ENCODE data around the gene LRRC15. TPM values are rescaled to one million over a fixed set of nuclear protein-coding genes. Genes with fewer than 3 reads are reported as not detected.

The LRRC15 gene
- polyA plus RNA-seq, 3 donors: not detected

- Mint-ChIP-seq H3K9me3 (peaks cover 0 to 4% (median 0%) of the 10 kb centered on the region in 7 donors), H3K4me1 (no peaks in the 10 kb centered on the region), H3K27me3 (ENCODE audit: low read depth in 3 of 3) (peaks cover 18 to 37% (median 25%) of the 10 kb centered on the region in 3 donors), H3K36me3 (no peaks in the 10 kb centered on the region), H3K27ac (no peak overlapping the region), H3K4me3 (peak overlapping the region in 1 of 2 donors; percentile 22)
- H3K4me1 ChIP-seq (ENCODE audit: control insufficient read depth in 1 of 2, insufficient read depth in 2 of 2, low read length in 2 of 2): no peaks in the 10 kb centered on the region
- H3K27ac ChIP-seq (ENCODE audit: low read depth in 1 of 2, low read length in 2 of 2): no peak overlapping the region
- H3K36me3 ChIP-seq (replicated peaks in 1 of 2; ENCODE audit: control insufficient read depth in 1 of 2, insufficient read depth in 2 of 2, low read length in 2 of 2): no peaks in the 10 kb centered on the region
- H3K27me3 ChIP-seq (ENCODE audit: control insufficient read depth in 2 of 2, insufficient read depth in 2 of 2, low read length in 2 of 2): peaks cover 0 to 27% of the 10 kb centered on the region in 2 donors
- H3K9ac ChIP-seq (ENCODE audit: insufficient read depth, low read length, poor library complexity, severe bottlenecking): no peak overlapping the region
- TF ChIP-seq CTCF (IDR thresholded peaks at IDR 0.05): no peak
- 71% methylated on average over 18 of the region's 18 CpGs for WGBS (ENCODE audit: insufficient coverage)
- H4K20me1 ChIP-seq (ENCODE audit: insufficient read depth, low read length): no peaks in the 10 kb centered on the region
- H3K4me2 ChIP-seq (replicated peaks; ENCODE audit: extremely low read depth, low read length, poor library complexity, severe bottlenecking): no peak overlapping the region
- DNase-seq: no peak
- H3K79me2 ChIP-seq (ENCODE audit: insufficient read depth, low read length): no peaks in the 10 kb centered on the region
- H2AFZ ChIP-seq (ENCODE audit: insufficient read depth, low read depth, low read length, poor library complexity, severe bottlenecking): no peak overlapping the region
- no peak overlapping the region for H3K4me3 ChIP-seq (replicated peaks in 1 of 3; ENCODE audit: low read depth in 2 of 3, low read length in 3 of 3)
- intact Hi-C loops (cut with micrococcal nuclease): no loop called here
- H3K9me3 ChIP-seq (replicated peaks in 1 of 2; ENCODE audit: control insufficient read depth in 1 of 2, insufficient read depth in 1 of 2, low read length in 2 of 2): no peaks in the 10 kb centered on the region
These were observed 1.3 kb downstream of the LRRC15 start for GRCh38 chr3:194367992-194368841.

- Histone ChIP-seq H3K79me2 (ENCODE audit: insufficient read depth, low read length) (no peaks in the 10 kb centered on the region), H4K20me1 (ENCODE audit: insufficient read depth, low read length) (no peaks in the 10 kb centered on the region), H3K9ac (ENCODE audit: insufficient read depth, low read length, poor library complexity, severe bottlenecking) (no peak overlapping the region), H3K9me3 (replicated peaks in 1 of 2; ENCODE audit: control insufficient read depth in 1 of 2, insufficient read depth in 1 of 2, low read length in 2 of 2) (no peaks in the 10 kb centered on the region), H3K4me3 (replicated peaks in 1 of 3; ENCODE audit: low read depth in 2 of 3, low read length in 3 of 3) (no peak overlapping the region), H3K27ac (ENCODE audit: low read depth in 1 of 2, low read length in 2 of 2) (no peak overlapping the region), H2AFZ (ENCODE audit: insufficient read depth, low read depth, low read length, poor library complexity, severe bottlenecking) (no peak overlapping the region), H3K4me2 (replicated peaks; ENCODE audit: extremely low read depth, low read length, poor library complexity, severe bottlenecking) (no peak overlapping the region), H3K27me3 (ENCODE audit: control insufficient read depth in 2 of 2, insufficient read depth in 2 of 2, low read length in 2 of 2) (peaks cover 0 to 27% of the 10 kb centered on the region in 2 donors), H3K36me3 (replicated peaks in 1 of 2; ENCODE audit: control insufficient read depth in 1 of 2, insufficient read depth in 2 of 2, low read length in 2 of 2) (no peaks in the 10 kb centered on the region), H3K4me1 (ENCODE audit: control insufficient read depth in 1 of 2, insufficient read depth in 2 of 2, low read length in 2 of 2) (no peaks in the 10 kb centered on the region)
- Mint-ChIP-seq H3K27ac (no peak overlapping the region), H3K4me1 (no peaks in the 10 kb centered on the region), H3K4me3 (no peak overlapping the region), H3K36me3 (no peaks in the 10 kb centered on the region), H3K27me3 (ENCODE audit: low read depth in 3 of 3) (peaks cover 23 to 36% (median 25%) of the 10 kb centered on the region in 3 donors), H3K9me3 (peaks cover 0 to 2% (median 0%) of the 10 kb centered on the region in 7 donors)
- WGBS (ENCODE audit: insufficient coverage): 98% methylated on average over 8 of the region's 12 CpGs
- DNase-seq: no peak
- no peak for TF ChIP-seq CTCF (IDR thresholded peaks at IDR 0.05)
- intact Hi-C loops (cut with micrococcal nuclease): no loop called here
These were observed 3.5 kb downstream of the LRRC15 start for GRCh38 chr3:194365978-194366490.

Measured in CD14-positive monocyte (primary cell).